Neural cell (in vitro differentiated cells): Measurements from ENCODE around the gene NXPE2. TPM values are rescaled to one million over a fixed set of nuclear protein-coding genes. Genes with fewer than 3 reads are reported as not detected.

Source experiments
- H2AFZ ChIP-seq: fragments of 200-600, 300-800 bp; sonication (generic), shearing (Covaris generic); 2 replicates; pipeline ENCODE4 v1.6.0; 2014; ENCODE audit warnings: low read depth, mild to moderate bottlenecking, antibody characterized with exemption, low read length, moderate library complexity
- H3F3A ChIP-seq: fragments of 200-600 bp; shearing (Covaris generic); 2 replicates; pipeline ENCODE4 v1.6.1; 2016; ENCODE audit warnings: mild to moderate bottlenecking, moderate library complexity, mixed read lengths, antibody characterized with exemption, low read length; ENCODE audit not compliant: insufficient read depth, poor library complexity, severe bottlenecking
- H3K27ac ChIP-seq: fragments of 200-600, 300-800 bp; sonication (generic), shearing (Covaris generic); 2 replicates; pipeline ENCODE4 v1.5.1; 2014; ENCODE audit warnings: mild to moderate bottlenecking, low read length, moderate library complexity
- H3K27me3 ChIP-seq: fragments of 300-800, 200-600 bp; sonication (generic), shearing (Covaris generic); 2 replicates; pipeline ENCODE4 v1.6.0; 2014; ENCODE audit warnings: mild to moderate bottlenecking, low read depth, low read length, moderate library complexity; ENCODE audit not compliant: insufficient read depth
- H3K36me3 ChIP-seq: fragments of 300-800, 200-600 bp; sonication (generic), shearing (Covaris generic); 2 replicates; pipeline ENCODE4 v1.5.1; 2014; ENCODE audit warnings: mild to moderate bottlenecking, antibody characterized with exemption, low read length, moderate library complexity; ENCODE audit not compliant: insufficient read depth
- H3K4me2 ChIP-seq: fragments of 300-800, 200-600 bp; sonication (generic), shearing (Covaris generic); 2 replicates; pipeline ENCODE4 v1.6.0; 2014; ENCODE audit warnings: mild to moderate bottlenecking, low read length
- H3K4me3 ChIP-seq: fragments of 300-800, 200-600 bp; sonication (generic), shearing (Covaris generic); 2 replicates; pipeline ENCODE4 v1.5.1; 2014; ENCODE audit warnings: mild to moderate bottlenecking, low read length, moderate library complexity
- H3K79me2 ChIP-seq: fragments of 200-600 bp; shearing (Covaris generic); replicated peaks from 2 replicates; pipeline ENCODE4 v1.6.0; 2014; ENCODE audit warnings: mild to moderate bottlenecking, low read length, moderate library complexity; ENCODE audit not compliant: insufficient read depth
- H3K9ac ChIP-seq: fragments of 300-800, 200-600 bp; sonication (generic), shearing (Covaris generic); 2 replicates; pipeline ENCODE4 v1.6.1; 2016; ENCODE audit warnings: mild to moderate bottlenecking, low read length, mixed read lengths
- H3K9me2 ChIP-seq: fragments of 200-600 bp; shearing (Covaris generic); 2 replicates; pipeline ENCODE4 v1.6.1; 2016; ENCODE audit warnings: mild to moderate bottlenecking, low read length, mixed read lengths; ENCODE audit not compliant: insufficient read depth
- H3K9me3 ChIP-seq: fragments of 200-600, 300-800 bp; sonication (generic), shearing (Covaris generic); 2 replicates; pipeline ENCODE4 v1.6.1; 2016; ENCODE audit warnings: mild to moderate bottlenecking, mixed run types, low read length, moderate library complexity, mixed read lengths
- H4K20me1 ChIP-seq: fragments of 200-600 bp; shearing (Covaris generic); 2 replicates; pipeline ENCODE4 v1.6.1; 2016; ENCODE audit warnings: mild to moderate bottlenecking, mixed run types; ENCODE audit not compliant: insufficient read depth
- CTCF ChIP-seq: fragments of 450-650 bp; IDR thresholded peaks from 2 replicates; pipeline ENCODE4 v1.5.1; 2014; ENCODE audit warnings: antibody characterized with exemption, mild to moderate bottlenecking, moderate library complexity; ENCODE audit not compliant: poor library complexity, severe bottlenecking
- EP300 ChIP-seq: fragments of 450-650 bp; conservative IDR thresholded peaks from 2 replicates; pipeline ENCODE4 v1.6.1; 2014; ENCODE audit warnings: antibody characterized with exemption, mild to moderate bottlenecking, moderate library complexity; ENCODE audit not compliant: poor library complexity, severe bottlenecking
- EZH2 ChIP-seq: fragments of 200-600, 300-800 bp; shearing (Covaris generic), sonication (generic); IDR thresholded peaks from 2 replicates; pipeline ENCODE4 v1.6.1; 2014; ENCODE audit warnings: antibody characterized with exemption, low read length, borderline replicate concordance, mild to moderate bottlenecking; ENCODE audit not compliant: insufficient read depth, poor library complexity, severe bottlenecking
- MXI1 ChIP-seq: fragments of 450-650 bp; conservative IDR thresholded peaks from 2 replicates; pipeline ENCODE4 v1.6.1; 2014; ENCODE audit warnings: antibody characterized with exemption, mild to moderate bottlenecking; ENCODE audit not compliant: poor library complexity, severe bottlenecking
- POLR2AphosphoS5 ChIP-seq: IDR thresholded peaks from 2 replicates; pipeline ENCODE4 v1.6.1; 2012
- RAD21 ChIP-seq: fragments of 450-650 bp; conservative IDR thresholded peaks from 2 replicates; pipeline ENCODE4 v1.6.1; 2014; ENCODE audit warnings: antibody characterized with exemption, mild to moderate bottlenecking, moderate library complexity
- REST ChIP-seq: IDR thresholded peaks from 2 replicates; pipeline ENCODE4 v1.6.1; 2012; ENCODE audit warnings: borderline replicate concordance
- SMC3 ChIP-seq: fragments of 450-650 bp; conservative IDR thresholded peaks from 2 replicates; pipeline ENCODE4 v1.6.1; 2014; ENCODE audit warnings: antibody characterized with exemption, mild to moderate bottlenecking, moderate library complexity; ENCODE audit not compliant: poor library complexity
- TAF1 ChIP-seq: IDR thresholded peaks from 2 replicates; pipeline ENCODE4 v1.6.1; 2012; ENCODE audit warnings: low read depth
- polyA plus RNA-seq: library from polyadenylated mRNA; depleted of rRNA; stranded (reverse); fragments of >200 nt; gene quantifications from 2 replicates; pipeline ENCODE4 v1.2.3, GENCODE V29; 2014

The NXPE2 gene
- polyA plus RNA-seq, 1 donor from 2014 or later = not detected

GRCh38 chr11:114705280-114706024, 27.1 kb downstream of the NXPE2 start:
- no peaks in the 10 kb centered on the region for H3K9me2 ChIP-seq
- no peaks in the 10 kb centered on the region for H4K20me1 ChIP-seq
- no peaks in the 10 kb centered on the region for H3K27me3 ChIP-seq
- H3K9me3 ChIP-seq = no peaks in the 10 kb centered on the region
- H2AFZ ChIP-seq = no peak overlapping the region
- no peak overlapping the region for H3K4me3 ChIP-seq
- H3K36me3 ChIP-seq = no peaks in the 10 kb centered on the region
- H3K79me2 ChIP-seq = no peaks in the 10 kb centered on the region
- no peak overlapping the region for H3K27ac ChIP-seq
- no peaks in the 10 kb centered on the region for H3F3A ChIP-seq
- TF ChIP-seq MXI1 = no peak
- no peak for TF ChIP-seq REST
- no peak for TF ChIP-seq TAF1
- no peak for TF ChIP-seq RAD21
- TF ChIP-seq EP300 = no peak
- TF ChIP-seq POLR2AphosphoS5 = no peak
- no peak for TF ChIP-seq SMC3
- no peak for TF ChIP-seq EZH2
- no peak for TF ChIP-seq CTCF
- H3K4me2 ChIP-seq = no peak overlapping the region
- no peak overlapping the region for H3K9ac ChIP-seq

- Histone ChIP-seq H3K79me2 (no peaks in the 10 kb centered on the region), H2AFZ (no peak overlapping the region), H3K27me3 (no peaks in the 10 kb centered on the region), H3K27ac (no peak overlapping the region), H3K9me2 (no peaks in the 10 kb centered on the region), H3K9me3 (no peaks in the 10 kb centered on the region), H3K9ac (no peak overlapping the region), H3K4me2 (no peak overlapping the region), H3K36me3 (no peaks in the 10 kb centered on the region), H4K20me1 (no peaks in the 10 kb centered on the region), H3K4me3 (no peak overlapping the region), H3F3A (no peaks in the 10 kb centered on the region)
- no peak for TF ChIP-seq SMC3
- no peak for TF ChIP-seq RAD21
- no peak for TF ChIP-seq TAF1
- no peak for TF ChIP-seq EP300
- TF ChIP-seq CTCF = no peak
- TF ChIP-seq POLR2AphosphoS5 = no peak
- TF ChIP-seq MXI1 = no peak
- no peak for TF ChIP-seq EZH2
- TF ChIP-seq REST = no peak
Measured at GRCh38 chr11:114709960-114710359, 31.6 kb downstream of the NXPE2 start.
